ENCODE measurements around the gene KLHL10. TPM values are rescaled to one million over a fixed set of nuclear protein-coding genes. Genes with fewer than 3 reads are reported as not detected.

KLHL10 gene
- total and polyA plus RNA-seq, 2 experiments from 2014 or later, result 0.13 to 0.42 TPM

DNA sequence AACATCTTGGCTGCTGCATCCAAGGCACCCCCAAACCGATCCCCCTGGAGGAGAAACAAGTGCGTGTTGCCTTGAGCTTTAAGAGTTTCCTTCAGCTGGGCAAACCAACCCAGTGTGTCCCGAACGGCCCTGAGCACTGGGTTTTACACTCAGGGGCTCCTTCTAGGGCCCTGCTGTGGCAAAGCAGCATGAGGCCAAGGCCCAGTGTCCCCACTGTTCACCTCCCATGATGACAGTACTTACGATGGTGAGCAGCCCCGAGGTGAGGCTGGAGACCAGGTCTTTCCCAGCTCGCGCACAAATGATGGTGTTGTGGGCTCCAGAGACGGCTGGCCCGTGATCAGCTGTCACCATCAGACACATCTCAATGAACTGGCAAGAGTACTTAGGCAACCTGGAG lies 34.2 kb downstream of the KLHL10 start:
- H3K79me2 ChIP-seq (replicated peaks; ENCODE audit: insufficient read depth), result no peaks in the 10 kb centered on the region
- H2AFZ ChIP-seq, result no peak overlapping the region
- TF ChIP-seq, protein P1, sequence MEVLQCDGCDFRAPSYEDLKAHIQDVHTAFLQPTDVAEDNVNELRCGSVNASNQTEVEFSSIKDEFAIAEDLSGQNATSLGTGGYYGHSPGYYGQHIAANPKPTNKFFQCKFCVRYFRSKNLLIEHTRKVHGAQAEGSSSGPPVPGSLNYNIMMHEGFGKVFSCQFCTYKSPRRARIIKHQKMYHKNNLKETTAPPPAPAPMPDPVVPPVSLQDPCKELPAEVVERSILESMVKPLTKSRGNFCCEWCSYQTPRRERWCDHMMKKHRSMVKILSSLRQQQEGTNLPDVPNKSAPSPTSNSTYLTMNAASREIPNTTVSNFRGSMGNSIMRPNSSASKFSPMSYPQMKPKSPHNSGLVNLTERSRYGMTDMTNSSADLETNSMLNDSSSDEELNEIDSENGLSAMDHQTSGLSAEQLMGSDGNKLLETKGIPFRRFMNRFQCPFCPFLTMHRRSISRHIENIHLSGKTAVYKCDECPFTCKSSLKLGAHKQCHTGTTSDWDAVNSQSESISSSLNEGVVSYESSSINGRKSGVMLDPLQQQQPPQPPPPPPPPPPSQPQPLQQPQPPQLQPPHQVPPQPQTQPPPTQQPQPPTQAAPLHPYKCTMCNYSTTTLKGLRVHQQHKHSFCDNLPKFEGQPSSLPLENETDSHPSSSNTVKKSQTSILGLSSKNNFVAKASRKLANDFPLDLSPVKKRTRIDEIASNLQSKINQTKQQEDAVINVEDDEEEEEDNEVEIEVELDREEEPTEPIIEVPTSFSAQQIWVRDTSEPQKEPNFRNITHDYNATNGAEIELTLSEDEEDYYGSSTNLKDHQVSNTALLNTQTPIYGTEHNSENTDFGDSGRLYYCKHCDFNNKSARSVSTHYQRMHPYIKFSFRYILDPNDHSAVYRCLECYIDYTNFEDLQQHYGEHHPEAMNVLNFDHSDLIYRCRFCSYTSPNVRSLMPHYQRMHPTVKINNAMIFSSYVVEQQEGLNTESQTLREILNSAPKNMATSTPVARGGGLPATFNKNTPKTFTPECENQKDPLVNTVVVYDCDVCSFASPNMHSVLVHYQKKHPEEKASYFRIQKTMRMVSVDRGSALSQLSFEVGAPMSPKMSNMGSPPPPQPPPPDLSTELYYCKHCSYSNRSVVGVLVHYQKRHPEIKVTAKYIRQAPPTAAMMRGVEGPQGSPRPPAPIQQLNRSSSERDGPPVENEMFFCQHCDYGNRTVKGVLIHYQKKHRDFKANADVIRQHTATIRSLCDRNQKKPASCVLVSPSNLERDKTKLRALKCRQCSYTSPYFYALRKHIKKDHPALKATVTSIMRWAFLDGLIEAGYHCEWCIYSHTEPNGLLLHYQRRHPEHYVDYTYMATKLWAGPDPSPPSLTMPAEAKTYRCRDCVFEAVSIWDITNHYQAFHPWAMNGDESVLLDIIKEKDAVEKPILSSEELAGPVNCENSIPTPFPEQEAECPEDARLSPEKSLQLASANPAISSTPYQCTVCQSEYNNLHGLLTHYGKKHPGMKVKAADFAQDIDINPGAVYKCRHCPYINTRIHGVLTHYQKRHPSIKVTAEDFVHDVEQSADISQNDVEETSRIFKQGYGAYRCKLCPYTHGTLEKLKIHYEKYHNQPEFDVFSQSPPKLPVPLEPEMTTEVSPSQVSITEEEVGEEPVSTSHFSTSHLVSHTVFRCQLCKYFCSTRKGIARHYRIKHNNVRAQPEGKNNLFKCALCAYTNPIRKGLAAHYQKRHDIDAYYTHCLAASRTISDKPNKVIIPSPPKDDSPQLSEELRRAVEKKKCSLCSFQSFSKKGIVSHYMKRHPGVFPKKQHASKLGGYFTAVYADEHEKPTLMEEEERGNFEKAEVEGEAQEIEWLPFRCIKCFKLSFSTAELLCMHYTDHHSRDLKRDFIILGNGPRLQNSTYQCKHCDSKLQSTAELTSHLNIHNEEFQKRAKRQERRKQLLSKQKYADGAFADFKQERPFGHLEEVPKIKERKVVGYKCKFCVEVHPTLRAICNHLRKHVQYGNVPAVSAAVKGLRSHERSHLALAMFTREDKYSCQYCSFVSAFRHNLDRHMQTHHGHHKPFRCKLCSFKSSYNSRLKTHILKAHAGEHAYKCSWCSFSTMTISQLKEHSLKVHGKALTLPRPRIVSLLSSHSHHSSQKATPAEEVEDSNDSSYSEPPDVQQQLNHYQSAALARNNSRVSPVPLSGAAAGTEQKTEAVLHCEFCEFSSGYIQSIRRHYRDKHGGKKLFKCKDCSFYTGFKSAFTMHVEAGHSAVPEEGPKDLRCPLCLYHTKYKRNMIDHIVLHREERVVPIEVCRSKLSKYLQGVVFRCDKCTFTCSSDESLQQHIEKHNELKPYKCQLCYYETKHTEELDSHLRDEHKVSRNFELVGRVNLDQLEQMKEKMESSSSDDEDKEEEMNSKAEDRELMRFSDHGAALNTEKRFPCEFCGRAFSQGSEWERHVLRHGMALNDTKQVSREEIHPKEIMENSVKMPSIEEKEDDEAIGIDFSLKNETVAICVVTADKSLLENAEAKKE (CRISPR knock-in tag; IDR thresholded peaks at IDR 0.05), result no peak
- TF ChIP-seq, protein P2, sequence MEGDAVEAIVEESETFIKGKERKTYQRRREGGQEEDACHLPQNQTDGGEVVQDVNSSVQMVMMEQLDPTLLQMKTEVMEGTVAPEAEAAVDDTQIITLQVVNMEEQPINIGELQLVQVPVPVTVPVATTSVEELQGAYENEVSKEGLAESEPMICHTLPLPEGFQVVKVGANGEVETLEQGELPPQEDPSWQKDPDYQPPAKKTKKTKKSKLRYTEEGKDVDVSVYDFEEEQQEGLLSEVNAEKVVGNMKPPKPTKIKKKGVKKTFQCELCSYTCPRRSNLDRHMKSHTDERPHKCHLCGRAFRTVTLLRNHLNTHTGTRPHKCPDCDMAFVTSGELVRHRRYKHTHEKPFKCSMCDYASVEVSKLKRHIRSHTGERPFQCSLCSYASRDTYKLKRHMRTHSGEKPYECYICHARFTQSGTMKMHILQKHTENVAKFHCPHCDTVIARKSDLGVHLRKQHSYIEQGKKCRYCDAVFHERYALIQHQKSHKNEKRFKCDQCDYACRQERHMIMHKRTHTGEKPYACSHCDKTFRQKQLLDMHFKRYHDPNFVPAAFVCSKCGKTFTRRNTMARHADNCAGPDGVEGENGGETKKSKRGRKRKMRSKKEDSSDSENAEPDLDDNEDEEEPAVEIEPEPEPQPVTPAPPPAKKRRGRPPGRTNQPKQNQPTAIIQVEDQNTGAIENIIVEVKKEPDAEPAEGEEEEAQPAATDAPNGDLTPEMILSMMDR (conservative IDR thresholded peaks at IDR 0.05; ENCODE audit: low read depth in 2 of 2), result no peak
- H3K4me1 ChIP-seq (ENCODE audit: insufficient read depth), result no peaks in the 10 kb centered on the region
- peaks cover 8% of the 10 kb centered on the region for H4K20me1 ChIP-seq (replicated peaks; ENCODE audit: insufficient read depth)
- H3K4me3 ChIP-seq, result no peak overlapping the region
- ATAC-seq, result no peak
- peaks cover 78% of the 10 kb centered on the region for H3K36me3 ChIP-seq (ENCODE audit: insufficient read depth)
- DNase-seq (ENCODE audit: low spot score), result no peak
- H3K27ac Mint-ChIP-seq, result no peak overlapping the region
- peaks cover 39% of the 10 kb centered on the region for H3F3A ChIP-seq (replicated peaks; ENCODE audit: low read depth)
- no peak overlapping the region for H3K27ac ChIP-seq (ENCODE audit: low read depth)
- H3K4me2 ChIP-seq, result no peak overlapping the region
- H3K27me3 Mint-ChIP-seq (ENCODE audit: insufficient read depth, low read depth, poor library complexity), result peaks cover 7% of the 10 kb centered on the region
- no peak overlapping the region for H3K4me3 Mint-ChIP-seq
- H3K27me3 ChIP-seq (ENCODE audit: insufficient read depth), result no peaks in the 10 kb centered on the region
- H3K9me3 Mint-ChIP-seq, result peaks cover 8% of the 10 kb centered on the region; the same call in 2 of the 3 replicates
- no peaks in the 10 kb centered on the region for H3K4me1 Mint-ChIP-seq
- H3K9me2 ChIP-seq (ENCODE audit: insufficient read depth), result no peaks in the 10 kb centered on the region
- H3K36me3 Mint-ChIP-seq (ENCODE audit: low read depth), result peaks cover 95% of the 10 kb centered on the region

All from GM23338 (cell line).